ENCODE measurements around the gene C11orf24. TPM values are rescaled to one million over a fixed set of nuclear protein-coding genes. Genes with fewer than 3 reads are reported as not detected.

Gene C11orf24
- 50.9 and 52.1 TPM in 2 replicates for polyA plus RNA-seq (2012; rRNA removed)
- polyA plus RNA-seq (2012; cell fraction: cytosol; rRNA removed) = 29.9 and 37.6 TPM in 2 replicates
- polyA plus RNA-seq (2012; cell fraction: nucleus; rRNA removed) = 37.7 and 41.7 TPM in 2 replicates

DNA sequence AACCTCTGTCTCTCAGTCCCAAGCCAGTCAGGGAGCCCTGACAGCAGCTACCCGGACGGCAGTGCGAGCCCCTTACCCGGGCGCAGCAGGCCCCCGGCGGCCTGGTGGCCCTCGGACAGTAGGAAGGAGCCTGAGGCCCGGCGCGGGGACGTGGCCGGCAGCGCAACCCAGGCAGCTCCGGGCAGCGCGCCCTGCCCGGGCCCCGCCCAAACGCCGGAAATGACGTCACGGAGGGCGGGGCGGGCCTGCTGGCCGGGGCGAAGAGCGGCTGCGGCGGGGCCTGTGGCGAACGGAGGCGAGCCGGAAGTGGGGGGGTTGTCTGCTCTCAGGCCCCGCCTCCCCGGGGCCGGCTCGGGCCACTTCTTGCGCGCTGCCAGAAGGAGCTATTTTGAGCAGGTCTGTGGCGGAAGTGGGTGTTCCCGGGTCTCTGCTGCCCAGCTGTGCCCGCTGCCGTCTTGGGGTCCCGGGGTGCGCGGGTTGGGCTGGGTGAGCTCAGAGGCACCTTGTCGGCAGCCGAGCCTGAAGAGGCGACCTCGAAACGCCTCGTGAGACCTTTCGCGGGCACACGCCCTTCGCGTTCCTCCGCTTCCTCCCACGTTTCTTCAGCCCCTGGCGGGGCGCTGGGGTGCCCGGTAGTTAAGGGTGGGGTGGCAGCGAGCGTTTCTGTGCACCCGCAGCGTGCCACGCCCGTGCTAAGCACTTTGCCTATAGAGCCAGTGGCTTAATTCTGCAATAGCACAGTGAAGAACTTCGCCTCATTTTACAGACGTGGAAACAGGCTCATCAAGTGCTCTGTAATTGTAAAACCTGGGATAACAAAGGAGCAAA lies at the start of gene C11orf24:
Gene C11orf24 (minus strand): TSS at position 193 of the 828 bp plus-strand sequence. CDS start 8,206 bp downstream, outside the sequence.
- Histone ChIP-seq H3K27ac (ENCODE audit: low read depth in 2 of 2, low read length in 1 of 2) (peak within 1 kb of the TSS; percentile 87 to 94), H3K4me3 (ENCODE audit: low read depth in 2 of 2, low read length in 1 of 2) (peak within 1 kb of the TSS; percentile 67 to 75), H3K27me3 (ENCODE audit: insufficient read depth) (no peaks in the 10 kb centered on the region), H3K9ac (peak within 1 kb of the TSS; percentile 98), H2AFZ (ENCODE audit: low read depth) (peak within 1 kb of the TSS; percentile 82), H3F3A (replicated peaks; ENCODE audit: insufficient read depth) (peaks cover 3% of the 10 kb centered on the region), H3K4me2 (peak within 1 kb of the TSS; percentile 92), H3K9me2 (no peaks in the 10 kb centered on the region), H4K20me1 (ENCODE audit: insufficient read depth) (0 out of 2 replicates have a peak, but pooled peaks cover 7% of the 10 kb centered on the region), H3K4me1 (ENCODE audit: control insufficient read depth in 1 of 2, insufficient read depth in 2 of 2, low read depth in 1 of 2, low read length in 1 of 2) (peaks cover 14 to 17% of the 10 kb centered on the region in 2 experiments; a peak in 3 of 4 replicates), H3K9me3 (no peaks in the 10 kb centered on the region), H3K36me3 (replicated peaks in 1 of 2; ENCODE audit: control insufficient read depth in 1 of 2, insufficient read depth in 2 of 2, low read length in 1 of 2) (peaks cover 3 to 10% of the 10 kb centered on the region in 2 experiments), H3K79me2 (ENCODE audit: insufficient read depth) (peaks cover 52% of the 10 kb centered on the region)
- POLR2A ChIA-PET = interaction anchor here (0.6 to 2.5 kb wide), 6 partner anchors 14 to 136 kb away, joined by 3 to 16 read pairs (median 6); no protein-coding TSS in a partner anchor
- CTCF ChIA-PET = interaction anchor here (0.6 to 5.9 kb wide), 12 partner anchors 14 to 185 kb away, joined by 3 to 68 read pairs (median 4); no protein-coding TSS in a partner anchor
- TF ChIP-seq RXRA (IDR thresholded peaks at IDR 0.05; ENCODE audit: borderline replicate concordance, low read depth) (no peak), CHD2 (IDR thresholded peaks at IDR 0.05; ENCODE audit: low read length, partially characterized antibody) (no peak), PBX3 (IDR thresholded peaks at IDR 0.05) (no peak; the same call in 1 of the 2 replicates), FOSL2 (IDR thresholded peaks at IDR 0.05; ENCODE audit: borderline replicate concordance, low read depth) (no peak), GABPA (IDR thresholded peaks at IDR 0.05; ENCODE audit: low read depth) (peak; percentile 82), NFIC (IDR thresholded peaks at IDR 0.05; ENCODE audit: borderline replicate concordance) (no peak), FOXM1 (IDR thresholded peaks at IDR 0.05; ENCODE audit: low read depth) (no peak), GATA2 (CRISPR knock-in tag; IDR thresholded peaks at IDR 0.05) (no peak), RFX5 (IDR thresholded peaks at IDR 0.05; ENCODE audit: low read length) (no peak), TAF1 (IDR thresholded peaks at IDR 0.05; ENCODE audit: borderline replicate concordance, low read depth, low read length) (peak; percentile 82), SIN3A (IDR thresholded peaks at IDR 0.05; ENCODE audit: borderline replicate concordance, low read depth, low read length) (peak; percentile 89; the same call in 1 of the 2 replicates), POLR2AphosphoS5 (IDR thresholded peaks at IDR 0.05; ENCODE audit: low read depth, low read length) (peak; percentile 97), MEF2A (IDR thresholded peaks at IDR 0.05; ENCODE audit: borderline replicate concordance, low read depth) (peak; percentile 74; the same call in 1 of the 2 replicates), EP300 (IDR thresholded peaks at IDR 0.05; ENCODE audit: borderline replicate concordance in 1 of 2, low read depth in 1 of 2, low read length in 1 of 2) (peak in 1 of 2 experiments; percentile 34; a peak in 2 of 4 replicates), SMC3 (IDR thresholded peaks at IDR 0.05; ENCODE audit: low read depth, low read length) (no peak), MXI1 (IDR thresholded peaks at IDR 0.05; ENCODE audit: low read depth, low read length) (peak; percentile 88), TEAD4 (IDR thresholded peaks at IDR 0.05; ENCODE audit: borderline replicate concordance, insufficient read depth) (no peak), NRF1 (IDR thresholded peaks at IDR 0.05; ENCODE audit: low read depth, low read length) (no peak), IRF3 (IDR thresholded peaks at IDR 0.05; ENCODE audit: low read depth, low read length) (no peak), TCF12 (IDR thresholded peaks at IDR 0.05) (peak; percentile 38; the same call in 1 of the 2 replicates), ELF1 (IDR thresholded peaks at IDR 0.05) (peak; percentile 59)
- TF ChIP-seq, protein P1, sequence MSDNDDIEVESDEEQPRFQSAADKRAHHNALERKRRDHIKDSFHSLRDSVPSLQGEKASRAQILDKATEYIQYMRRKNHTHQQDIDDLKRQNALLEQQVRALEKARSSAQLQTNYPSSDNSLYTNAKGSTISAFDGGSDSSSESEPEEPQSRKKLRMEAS (IDR thresholded peaks at IDR 0.05; ENCODE audit: low read depth) = peak; percentile 62; the same call in 1 of the 2 replicates
- TF ChIP-seq, protein P2, sequence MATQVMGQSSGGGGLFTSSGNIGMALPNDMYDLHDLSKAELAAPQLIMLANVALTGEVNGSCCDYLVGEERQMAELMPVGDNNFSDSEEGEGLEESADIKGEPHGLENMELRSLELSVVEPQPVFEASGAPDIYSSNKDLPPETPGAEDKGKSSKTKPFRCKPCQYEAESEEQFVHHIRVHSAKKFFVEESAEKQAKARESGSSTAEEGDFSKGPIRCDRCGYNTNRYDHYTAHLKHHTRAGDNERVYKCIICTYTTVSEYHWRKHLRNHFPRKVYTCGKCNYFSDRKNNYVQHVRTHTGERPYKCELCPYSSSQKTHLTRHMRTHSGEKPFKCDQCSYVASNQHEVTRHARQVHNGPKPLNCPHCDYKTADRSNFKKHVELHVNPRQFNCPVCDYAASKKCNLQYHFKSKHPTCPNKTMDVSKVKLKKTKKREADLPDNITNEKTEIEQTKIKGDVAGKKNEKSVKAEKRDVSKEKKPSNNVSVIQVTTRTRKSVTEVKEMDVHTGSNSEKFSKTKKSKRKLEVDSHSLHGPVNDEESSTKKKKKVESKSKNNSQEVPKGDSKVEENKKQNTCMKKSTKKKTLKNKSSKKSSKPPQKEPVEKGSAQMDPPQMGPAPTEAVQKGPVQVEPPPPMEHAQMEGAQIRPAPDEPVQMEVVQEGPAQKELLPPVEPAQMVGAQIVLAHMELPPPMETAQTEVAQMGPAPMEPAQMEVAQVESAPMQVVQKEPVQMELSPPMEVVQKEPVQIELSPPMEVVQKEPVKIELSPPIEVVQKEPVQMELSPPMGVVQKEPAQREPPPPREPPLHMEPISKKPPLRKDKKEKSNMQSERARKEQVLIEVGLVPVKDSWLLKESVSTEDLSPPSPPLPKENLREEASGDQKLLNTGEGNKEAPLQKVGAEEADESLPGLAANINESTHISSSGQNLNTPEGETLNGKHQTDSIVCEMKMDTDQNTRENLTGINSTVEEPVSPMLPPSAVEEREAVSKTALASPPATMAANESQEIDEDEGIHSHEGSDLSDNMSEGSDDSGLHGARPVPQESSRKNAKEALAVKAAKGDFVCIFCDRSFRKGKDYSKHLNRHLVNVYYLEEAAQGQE (IDR thresholded peaks at IDR 0.05; ENCODE audit: low read depth, low read length) = no peak
- TF ChIP-seq, protein P3, sequence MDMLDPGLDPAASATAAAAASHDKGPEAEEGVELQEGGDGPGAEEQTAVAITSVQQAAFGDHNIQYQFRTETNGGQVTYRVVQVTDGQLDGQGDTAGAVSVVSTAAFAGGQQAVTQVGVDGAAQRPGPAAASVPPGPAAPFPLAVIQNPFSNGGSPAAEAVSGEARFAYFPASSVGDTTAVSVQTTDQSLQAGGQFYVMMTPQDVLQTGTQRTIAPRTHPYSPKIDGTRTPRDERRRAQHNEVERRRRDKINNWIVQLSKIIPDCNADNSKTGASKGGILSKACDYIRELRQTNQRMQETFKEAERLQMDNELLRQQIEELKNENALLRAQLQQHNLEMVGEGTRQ (IDR thresholded peaks at IDR 0.05; ENCODE audit: borderline replicate concordance, low read depth, low read length) = no peak
- DNase-seq = peak; percentile 100
- 1% methylated on average over 29 of the region's 71 CpGs for WGBS (ENCODE audit: low lambda C conversion rate)

Data from SK-N-SH (cell line).